B cell (primary cell): ENCODE measurements around the gene OR10R2. TPM values are rescaled to one million over a fixed set of nuclear protein-coding genes. Genes with fewer than 3 reads are reported as not detected.

Source experiments
- ATAC-seq: fragments of 200-7000 bp; cut with Tn5 transposase; one replicate; pipeline ENCODE4 v1.10.0; 2021; ENCODE audit warnings: low read depth, mild to moderate bottlenecking, moderate number of reproducible peaks, moderate library complexity
- CTCF ChIA-PET: fragments of 350-600 bp; sonication (Branson Sonifier 250); formaldehyde crosslinking; loops from one replicate; lab custom pipeline; 2021; ENCODE audit warnings: antibody characterized with exemption, inconsistent platforms; lab: Charles Lee
- POLR2A ChIA-PET: fragments of 350-600 bp; sonication (Branson Sonifier 250); formaldehyde crosslinking; loops from one replicate; lab custom pipeline; 2021; ENCODE audit warnings: antibody characterized with exemption; lab: Charles Lee
- DNase-seq: peaks from one replicate; pipeline ENCODE4 v3.0.0; 2013
- H2AFZ ChIP-seq: 2 replicates; pipeline ENCODE4 v1.6.1; 2012; ENCODE audit warnings: mild to moderate bottlenecking, low read depth, low read length; ENCODE audit not compliant: insufficient read depth, poor library complexity, severe bottlenecking
- H3K27ac ChIP-seq, 2 donors: 1 replicate in 1 of 2; 2 replicates in 1 of 2; pipeline ENCODE4 v1.5.1; 2012 to 2013; ENCODE audit warnings: low read length in 2 of 2, mild to moderate bottlenecking in 2 of 2, moderate library complexity in 1 of 2
- H3K27me3 ChIP-seq, 4 experiments: fragments of 200-600 bp in 1 of 4; sonication (generic) in 1 of 4; replicated peaks in 1 of 4; 1 replicate in 2 of 4; 2 replicates in 2 of 4; pipeline versions ENCODE4 v1.6.1 to v1.7.0; 2013 to 2016; ENCODE audit warnings: low read length in 3 of 4, mild to moderate bottlenecking in 2 of 4, mixed read lengths in 1 of 4, moderate library complexity in 1 of 4; ENCODE audit not compliant: insufficient read depth in 4 of 4, control insufficient read depth in 3 of 4; ENCODE audit errors: control extremely low read depth in 1 of 4
- H3K36me3 ChIP-seq, 2 experiments: replicated peaks in 1 of 2; 1 replicate in 1 of 2; 2 replicates in 1 of 2; pipeline versions ENCODE4 v1.6.1 to v1.7.1; 2013; ENCODE audit warnings: low read length in 1 of 2; ENCODE audit not compliant: insufficient read depth in 2 of 2, control insufficient read depth in 1 of 2; ENCODE audit errors: control extremely low read depth in 1 of 2, extremely low read depth in 1 of 2
- H3K4me1 ChIP-seq, 2 donors: fragments of 200-600 bp in 1 of 2; sonication (generic) in 1 of 2; 1 replicate in 1 of 2; 2 replicates in 1 of 2; pipeline versions ENCODE4 v1.5.1 to v1.6.1; 2013 to 2017; ENCODE audit warnings: low read length in 2 of 2; ENCODE audit not compliant: control insufficient read depth in 2 of 2, insufficient read depth in 2 of 2
- H3K4me2 ChIP-seq: replicated peaks from 2 replicates; pipeline ENCODE3; 2012; ENCODE audit warnings: mild to moderate bottlenecking, low read depth, low read length; ENCODE audit not compliant: poor library complexity, severe bottlenecking
- H3K4me3 ChIP-seq, 5 experiments: fragments of 200-600 bp in 1 of 5; sonication (generic) in 1 of 5; 1 replicate in 3 of 5; 2 replicates in 2 of 5; pipeline versions ENCODE4 v1.5.1 to v1.7.0; 2011 to 2016; ENCODE audit warnings: low read length in 4 of 5, mild to moderate bottlenecking in 4 of 5, low read depth in 2 of 5, control low read depth in 1 of 5, moderate library complexity in 1 of 5; ENCODE audit not compliant: insufficient read depth in 1 of 5; ENCODE audit errors: control extremely low read depth in 1 of 5, extremely low read depth in 1 of 5
- H3K79me2 ChIP-seq: fragments of 200-600 bp; sonication (generic); one replicate; pipeline ENCODE4 v1.6.0; 2016; ENCODE audit warnings: low read length; ENCODE audit not compliant: control insufficient read depth, insufficient read depth
- H3K9ac ChIP-seq: fragments of 200-600 bp; sonication (generic); 2 replicates; pipeline ENCODE4 v1.6.1; 2017; ENCODE audit warnings: mild to moderate bottlenecking, low read length, moderate library complexity
- H3K9me3 ChIP-seq, 3 donors: one replicate each; pipeline versions ENCODE4 v1.6.1 to v1.7.1; 2013; ENCODE audit warnings: low read length in 2 of 3; ENCODE audit not compliant: control insufficient read depth in 2 of 3, insufficient read depth in 1 of 3; ENCODE audit errors: control extremely low read depth in 1 of 3
- H4K20me1 ChIP-seq: 2 replicates; pipeline ENCODE4 v1.6.0; 2012; ENCODE audit warnings: mild to moderate bottlenecking, low read length; ENCODE audit not compliant: insufficient read depth, control insufficient read depth, poor library complexity, severe bottlenecking
- H3K27ac Mint-ChIP-seq: one replicate; pipeline ENCODE4 v1.8.0; 2021; ENCODE audit warnings: mixed read lengths
- H3K27me3 Mint-ChIP-seq: one replicate; pipeline ENCODE4 v1.8.0; 2021; ENCODE audit warnings: mixed read lengths
- H3K4me1 Mint-ChIP-seq: one replicate; pipeline ENCODE4 v1.8.0; 2021; ENCODE audit warnings: mixed read lengths
- H3K4me3 Mint-ChIP-seq: one replicate; pipeline ENCODE4 v1.8.0; 2021; ENCODE audit warnings: mixed read lengths
- H3K9me3 Mint-ChIP-seq: one replicate; pipeline ENCODE4 v1.8.0; 2022; ENCODE audit warnings: mixed read lengths; ENCODE audit not compliant: insufficient read depth
- EZH2 ChIP-seq: IDR thresholded peaks from 2 replicates; pipeline ENCODE4 v1.6.1; 2012; ENCODE audit warnings: borderline replicate concordance, low read depth, mild to moderate bottlenecking, moderate library complexity, low read length; ENCODE audit not compliant: insufficient read depth, poor library complexity, severe bottlenecking
- WGBS: methylation state at CpG from one replicate; pipeline ENCODE4 v1.1.5; 2013; ENCODE audit warnings: missing lambda C conversion rate; ENCODE audit not compliant: insufficient coverage; 5-methylcytosine and 5-hydroxymethylcytosine counted together
- intact Hi-C: fragments of 100-400 bp; cut with micrococcal nuclease; formaldehyde crosslinking; loops from one replicate; pipeline ENCODE4 v1.10.0; 2022
- polyA plus RNA-seq: library from polyadenylated mRNA; depleted of rRNA; stranded (reverse); fragments of >200 nt; gene quantifications from 2 replicates; pipeline ENCODE4 v1.2.3, GENCODE V29; 2012
- total RNA-seq, 2 donors: library from RNA; stranded (reverse); fragments of 120-200 nt in 1 of 2; gene quantifications; 1 replicate in 1 of 2; 2 replicates in 1 of 2; pipeline versions ENCODE4 v1.2.3 to v1.2.4, GENCODE V29; 2013 to 2022
- TF ChIP-seq, protein P1 (sequence below): fragments of 200-600 bp; IDR thresholded peaks from one replicate; pipeline ENCODE4 v1.8.0; 2022; ENCODE audit warnings: antibody characterized with exemption, mild to moderate bottlenecking

Gene OR10R2
- total and polyA plus RNA-seq, 2 donors (not counting 1 experiment from before 2014, with no cell fraction given), result not detected

DNA sequence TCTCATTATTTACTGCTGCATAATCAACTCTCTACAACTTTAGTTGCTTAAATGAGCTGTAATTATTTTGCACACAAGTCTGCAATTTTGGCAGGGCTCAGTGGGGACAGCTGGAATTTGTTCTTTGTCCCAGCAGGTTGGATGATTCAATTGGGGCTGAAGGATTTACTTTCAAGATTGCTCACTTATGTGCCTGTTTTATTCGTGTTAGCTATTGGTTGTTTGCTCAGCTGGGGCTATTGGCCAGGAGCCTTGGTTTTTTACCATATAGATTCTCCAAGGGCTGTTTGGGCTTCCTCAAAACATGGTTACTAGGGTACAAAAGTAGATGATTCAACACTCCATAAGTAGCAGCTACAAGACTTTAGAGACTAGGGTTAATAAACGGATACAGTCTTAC lies 13.4 kb downstream of the OR10R2 start:
- Mint-ChIP-seq H3K27ac (no peak overlapping the region), H3K4me1 (no peaks in the 10 kb centered on the region), H3K27me3 (peaks cover 3% of the 10 kb centered on the region), H3K4me3 (no peak overlapping the region), H3K9me3 (no peaks in the 10 kb centered on the region)
- no peak overlapping the region for H2AFZ ChIP-seq
- H3K4me2 ChIP-seq, result no peak overlapping the region
- no peaks in the 10 kb centered on the region for H4K20me1 ChIP-seq
- no peak overlapping the region for H3K9ac ChIP-seq
- no peak for DNase-seq
- no peak overlapping the region for H3K27ac ChIP-seq
- intact Hi-C loops, result no loop called here
- no peak for ATAC-seq
- no CpG with 5 or more reads among the region's 2 CpGs for WGBS
- no peaks in the 10 kb centered on the region for H3K4me1 ChIP-seq
- H3K79me2 ChIP-seq, result no peaks in the 10 kb centered on the region
- no peaks in the 10 kb centered on the region for H3K36me3 ChIP-seq
- CTCF ChIA-PET, result interaction anchor here (1.8 kb wide), 1 partner anchor 11 kb away, joined by 6 read pairs; no protein-coding TSS in a partner anchor
- TF ChIP-seq, protein P1, sequence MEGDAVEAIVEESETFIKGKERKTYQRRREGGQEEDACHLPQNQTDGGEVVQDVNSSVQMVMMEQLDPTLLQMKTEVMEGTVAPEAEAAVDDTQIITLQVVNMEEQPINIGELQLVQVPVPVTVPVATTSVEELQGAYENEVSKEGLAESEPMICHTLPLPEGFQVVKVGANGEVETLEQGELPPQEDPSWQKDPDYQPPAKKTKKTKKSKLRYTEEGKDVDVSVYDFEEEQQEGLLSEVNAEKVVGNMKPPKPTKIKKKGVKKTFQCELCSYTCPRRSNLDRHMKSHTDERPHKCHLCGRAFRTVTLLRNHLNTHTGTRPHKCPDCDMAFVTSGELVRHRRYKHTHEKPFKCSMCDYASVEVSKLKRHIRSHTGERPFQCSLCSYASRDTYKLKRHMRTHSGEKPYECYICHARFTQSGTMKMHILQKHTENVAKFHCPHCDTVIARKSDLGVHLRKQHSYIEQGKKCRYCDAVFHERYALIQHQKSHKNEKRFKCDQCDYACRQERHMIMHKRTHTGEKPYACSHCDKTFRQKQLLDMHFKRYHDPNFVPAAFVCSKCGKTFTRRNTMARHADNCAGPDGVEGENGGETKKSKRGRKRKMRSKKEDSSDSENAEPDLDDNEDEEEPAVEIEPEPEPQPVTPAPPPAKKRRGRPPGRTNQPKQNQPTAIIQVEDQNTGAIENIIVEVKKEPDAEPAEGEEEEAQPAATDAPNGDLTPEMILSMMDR, result no peak
- no peak for TF ChIP-seq EZH2
- peaks cover 0 to 2% (median 0%) of the 10 kb centered on the region in 3 donors for H3K9me3 ChIP-seq
- no peak overlapping the region for H3K4me3 ChIP-seq
- POLR2A ChIA-PET, result no interaction called here
- H3K27me3 ChIP-seq, result peaks cover 0 to 5% (median 2%) of the 10 kb centered on the region in 4 experiments

DNA sequence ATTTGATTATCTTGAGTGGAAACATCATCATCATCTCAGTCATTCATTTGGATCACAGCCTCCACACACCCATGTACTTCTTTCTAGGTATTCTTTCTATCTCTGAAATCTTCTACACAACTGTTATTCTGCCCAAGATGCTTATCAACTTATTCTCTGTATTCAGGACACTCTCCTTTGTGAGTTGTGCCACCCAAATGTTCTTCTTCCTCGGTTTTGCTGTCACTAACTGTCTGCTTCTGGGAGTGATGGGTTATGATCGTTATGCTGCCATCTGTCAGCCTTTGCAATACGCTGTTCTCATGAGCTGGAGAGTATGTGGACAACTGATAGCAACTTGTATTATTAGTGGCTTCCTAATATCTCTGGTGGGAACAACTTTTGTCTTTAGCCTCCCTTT lies 19.3 kb downstream of the OR10R2 start:
- intact Hi-C loops, result no loop called here
- Mint-ChIP-seq H3K9me3 (no peaks in the 10 kb centered on the region), H3K4me1 (peaks cover under 1% of the 10 kb centered on the region), H3K27ac (no peak overlapping the region), H3K27me3 (peaks cover 3% of the 10 kb centered on the region), H3K4me3 (no peak overlapping the region)
- Histone ChIP-seq H3K4me2 (no peak overlapping the region), H3K79me2 (no peaks in the 10 kb centered on the region), H3K9me3 (peaks cover 0 to 1% (median 0%) of the 10 kb centered on the region in 3 donors), H3K36me3 (no peaks in the 10 kb centered on the region), H3K27ac (no peak overlapping the region), H3K4me1 (no peaks in the 10 kb centered on the region), H3K4me3 (no peak overlapping the region), H2AFZ (no peak overlapping the region), H4K20me1 (no peaks in the 10 kb centered on the region), H3K27me3 (peaks cover 0 to 5% (median 0%) of the 10 kb centered on the region in 4 experiments), H3K9ac (no peak overlapping the region)
- WGBS, result 100% methylated on average over 2 of the region's 3 CpGs
- DNase-seq (no peak), ATAC-seq (no peak)
- ChIA-PET CTCF (no interaction called here), POLR2A (no interaction called here)
- no peak for TF ChIP-seq EZH2
- TF ChIP-seq, protein P1, result no peak
